AG09319 (cell line): Measurements from ENCODE around the gene NUDT19.
"Not testable (repeated sequence)": the region's sequence is repeated elsewhere in the genome, so short reads cannot be mapped to it uniquely, and the experiment has no call there.

Experiments
- DNase-seq: peaks from one replicate; pipeline ENCODE4 v3.0.0-alpha.2; 2010; ENCODE audit warnings: low read depth; ENCODE audit errors: extremely low read depth
- TF ChIP-seq, protein P1 (sequence below): IDR thresholded peaks from 2 replicates; pipeline ENCODE4 v1.5.1; 2011; ENCODE audit warnings: low read depth, mild to moderate bottlenecking, inconsistent platforms, low read length, moderate library complexity

NUDT19 gene

DNA sequence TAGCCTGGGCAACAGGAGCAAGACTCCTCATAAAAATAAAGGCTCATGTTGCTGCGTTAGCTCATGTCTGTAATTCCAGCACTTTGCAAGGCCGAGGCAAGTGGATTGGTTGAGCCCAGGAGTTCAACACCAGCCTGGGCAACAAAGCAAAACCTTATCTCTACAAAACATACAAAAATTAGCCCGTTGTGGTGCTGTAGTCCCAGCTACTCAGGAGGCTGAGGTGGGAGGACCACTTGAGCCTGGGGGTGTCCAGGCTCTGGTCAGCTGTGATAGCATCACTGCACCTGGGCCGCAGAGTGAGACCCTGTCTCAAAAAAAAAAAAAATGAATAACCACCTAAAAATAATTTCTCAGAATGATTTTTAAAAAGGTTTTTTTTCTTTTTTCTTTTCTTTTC, 3.9 kb upstream of the NUDT19 start:
- DNase-seq, result no peak
- TF ChIP-seq, protein P1, sequence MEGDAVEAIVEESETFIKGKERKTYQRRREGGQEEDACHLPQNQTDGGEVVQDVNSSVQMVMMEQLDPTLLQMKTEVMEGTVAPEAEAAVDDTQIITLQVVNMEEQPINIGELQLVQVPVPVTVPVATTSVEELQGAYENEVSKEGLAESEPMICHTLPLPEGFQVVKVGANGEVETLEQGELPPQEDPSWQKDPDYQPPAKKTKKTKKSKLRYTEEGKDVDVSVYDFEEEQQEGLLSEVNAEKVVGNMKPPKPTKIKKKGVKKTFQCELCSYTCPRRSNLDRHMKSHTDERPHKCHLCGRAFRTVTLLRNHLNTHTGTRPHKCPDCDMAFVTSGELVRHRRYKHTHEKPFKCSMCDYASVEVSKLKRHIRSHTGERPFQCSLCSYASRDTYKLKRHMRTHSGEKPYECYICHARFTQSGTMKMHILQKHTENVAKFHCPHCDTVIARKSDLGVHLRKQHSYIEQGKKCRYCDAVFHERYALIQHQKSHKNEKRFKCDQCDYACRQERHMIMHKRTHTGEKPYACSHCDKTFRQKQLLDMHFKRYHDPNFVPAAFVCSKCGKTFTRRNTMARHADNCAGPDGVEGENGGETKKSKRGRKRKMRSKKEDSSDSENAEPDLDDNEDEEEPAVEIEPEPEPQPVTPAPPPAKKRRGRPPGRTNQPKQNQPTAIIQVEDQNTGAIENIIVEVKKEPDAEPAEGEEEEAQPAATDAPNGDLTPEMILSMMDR, result no peak

DNA sequence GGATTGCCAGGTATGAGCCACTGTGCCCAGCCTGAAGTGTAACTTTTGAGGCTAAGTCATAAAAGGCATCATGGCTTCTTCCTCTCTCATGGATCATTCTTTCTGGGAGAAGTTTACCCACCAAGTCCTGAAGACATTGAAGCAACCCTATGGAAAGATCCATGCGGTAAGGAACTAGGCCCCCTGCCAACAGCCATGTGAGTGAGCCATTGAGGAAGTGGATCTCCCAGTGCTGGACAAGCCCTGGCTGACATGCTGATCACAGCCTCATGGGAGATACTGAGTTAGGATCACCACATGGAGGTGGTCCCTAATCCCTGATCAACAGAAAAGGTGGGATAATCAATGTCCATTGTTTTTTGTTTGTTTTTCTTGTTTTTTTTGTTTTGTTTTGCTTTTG, 3.3 kb upstream of the NUDT19 start:
- DNase-seq, result no peak

DNA sequence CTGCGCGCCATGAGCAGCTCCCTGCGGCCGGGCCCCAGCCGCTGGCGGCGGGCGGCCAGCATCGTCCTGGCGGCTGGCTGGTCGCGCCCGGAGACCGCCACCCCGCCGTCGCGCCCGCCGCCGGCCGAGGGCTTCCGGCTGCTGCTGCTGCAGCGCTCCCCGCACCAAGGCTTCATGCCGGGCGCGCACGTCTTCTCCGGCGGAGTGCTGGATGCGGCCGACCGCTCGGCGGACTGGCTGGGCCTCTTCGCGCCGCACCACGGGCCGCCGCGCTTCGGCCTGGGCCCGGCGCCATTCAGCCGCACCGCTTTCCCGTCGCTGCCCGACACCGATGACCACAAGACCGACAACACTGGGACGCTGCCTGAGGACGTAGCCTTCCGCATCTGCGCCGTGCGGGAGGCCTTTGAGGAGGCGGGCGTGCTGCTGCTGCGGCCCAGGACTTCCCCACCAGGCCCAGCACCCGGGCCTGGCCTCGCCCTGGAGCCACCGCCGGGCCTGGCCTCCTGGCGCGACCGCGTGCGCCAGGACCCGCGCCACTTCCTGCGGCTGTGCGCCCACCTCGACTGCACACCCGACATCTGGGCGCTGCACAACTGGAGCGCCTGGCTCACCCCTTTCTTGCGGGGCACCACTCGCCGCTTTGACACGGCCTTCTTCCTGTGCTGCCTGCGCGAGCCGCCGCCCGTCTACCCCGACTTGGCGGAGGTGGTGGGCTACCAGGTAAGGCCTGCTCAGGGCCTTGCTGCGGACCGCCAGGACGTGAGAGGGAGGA, 518 bp downstream of the NUDT19 start:
- TF ChIP-seq, protein P1, result no peak
- peak; percentile 22 for DNase-seq

More for the DNA sequence above, 3.3 kb upstream of the NUDT19 start:
- TF ChIP-seq, protein P1, result no peak

DNA sequence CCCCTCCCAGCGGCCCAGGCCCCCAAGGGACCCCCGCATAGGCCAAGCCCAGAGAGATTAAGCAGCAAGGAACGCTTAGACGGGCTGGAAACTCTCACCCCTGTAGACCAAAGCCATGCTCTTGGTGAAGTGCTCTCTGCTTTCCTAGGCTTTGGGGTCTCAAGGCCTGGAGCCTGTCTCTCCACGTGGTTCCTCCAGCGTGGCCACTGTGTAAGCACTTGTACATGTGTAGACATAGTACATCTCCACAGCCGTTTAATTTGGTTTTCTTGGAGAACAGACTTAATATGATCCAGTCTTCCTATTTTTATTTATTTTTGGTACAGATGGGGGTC, 1.1 kb downstream of the NUDT19 start:
- no peak for DNase-seq
- TF ChIP-seq, protein P1, result no peak

DNA sequence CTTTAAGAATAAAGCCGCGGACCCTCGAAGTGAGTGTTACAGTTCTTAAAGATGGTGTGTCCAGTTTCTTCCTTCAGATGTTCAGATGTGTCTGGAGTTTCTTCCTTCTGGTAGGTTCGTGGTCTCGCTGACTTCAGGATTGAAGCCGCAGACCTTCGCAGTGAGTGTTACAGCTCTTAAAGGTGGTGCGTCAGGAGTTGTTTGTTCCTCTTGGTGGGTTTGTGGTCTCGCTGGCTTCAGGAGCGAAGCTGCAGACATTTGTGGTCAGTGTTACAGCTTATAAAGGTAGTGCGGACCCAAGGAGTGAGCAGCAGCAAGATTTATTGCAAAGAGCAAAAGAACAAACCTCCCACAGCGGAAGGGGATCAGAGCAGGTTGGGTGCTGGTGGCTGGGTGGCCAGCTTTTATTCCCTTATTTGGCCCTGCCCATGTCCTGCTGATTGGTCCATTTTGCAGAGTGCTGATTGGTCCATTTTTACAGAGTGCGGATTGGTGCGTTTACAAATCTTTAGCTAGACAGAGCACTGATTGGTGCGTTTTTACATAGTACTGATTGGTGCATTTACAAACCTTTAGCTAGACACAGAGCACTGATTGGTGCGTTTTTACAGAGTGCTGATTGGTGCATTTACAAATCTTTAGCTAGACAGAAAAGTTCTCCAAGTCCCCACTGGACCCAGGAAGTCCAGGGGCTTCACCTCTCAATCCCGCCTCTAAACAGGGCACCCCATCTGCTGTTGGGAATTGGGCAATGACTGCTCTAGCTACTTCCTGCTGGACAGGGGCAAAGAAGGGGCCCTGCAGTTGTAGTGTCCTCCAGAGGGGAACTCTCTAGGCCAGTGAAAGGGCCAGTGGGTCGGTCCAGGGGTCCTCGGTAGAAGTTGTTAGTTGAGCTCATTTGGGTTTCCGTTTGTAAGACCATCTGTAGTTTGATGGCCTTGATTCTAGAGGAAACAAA, 1.8 kb downstream of the NUDT19 start:
- not testable (repeated sequence) for DNase-seq

DNA sequence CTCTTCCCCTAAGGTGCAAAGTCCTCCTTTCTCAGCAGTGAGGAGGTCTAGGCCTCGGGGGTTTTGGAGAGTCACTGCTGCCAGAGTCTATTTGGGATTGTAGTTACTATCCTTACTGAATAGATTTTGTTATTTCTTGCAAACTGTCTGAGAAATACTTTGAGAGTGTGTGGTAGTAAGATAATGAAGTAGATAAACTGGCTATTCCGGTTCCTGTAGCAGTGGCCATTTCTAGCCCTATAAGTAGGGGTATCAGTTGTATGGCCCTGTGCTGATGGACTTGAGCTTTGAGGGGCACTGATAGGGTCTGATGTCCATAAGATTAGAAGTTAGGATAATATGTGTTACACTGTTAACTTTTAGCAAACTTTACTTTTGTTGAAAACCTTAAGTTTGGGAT, 2.7 kb downstream of the NUDT19 start:
- not testable (repeated sequence) for DNase-seq

DNA sequence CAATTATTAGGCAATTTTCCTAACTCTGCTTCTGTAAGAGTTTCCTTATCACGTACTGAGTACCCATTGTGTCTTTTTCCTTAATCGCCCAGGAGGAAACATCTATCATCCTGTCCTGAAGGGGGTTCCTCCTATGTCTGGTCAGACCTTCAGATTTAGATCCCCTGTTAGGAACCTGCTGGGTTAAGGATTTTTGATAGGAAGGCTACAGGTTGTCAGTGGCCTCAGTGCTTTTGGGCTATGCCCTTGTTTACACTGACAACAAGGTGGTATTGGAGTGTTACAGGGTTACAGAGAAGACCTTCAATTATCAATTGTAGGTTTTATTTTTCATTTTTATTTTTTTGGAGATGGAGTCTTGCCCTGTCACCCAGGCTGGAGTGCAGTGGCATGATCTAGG, 3.2 kb downstream of the NUDT19 start:
- not testable (repeated sequence) for DNase-seq

DNA sequence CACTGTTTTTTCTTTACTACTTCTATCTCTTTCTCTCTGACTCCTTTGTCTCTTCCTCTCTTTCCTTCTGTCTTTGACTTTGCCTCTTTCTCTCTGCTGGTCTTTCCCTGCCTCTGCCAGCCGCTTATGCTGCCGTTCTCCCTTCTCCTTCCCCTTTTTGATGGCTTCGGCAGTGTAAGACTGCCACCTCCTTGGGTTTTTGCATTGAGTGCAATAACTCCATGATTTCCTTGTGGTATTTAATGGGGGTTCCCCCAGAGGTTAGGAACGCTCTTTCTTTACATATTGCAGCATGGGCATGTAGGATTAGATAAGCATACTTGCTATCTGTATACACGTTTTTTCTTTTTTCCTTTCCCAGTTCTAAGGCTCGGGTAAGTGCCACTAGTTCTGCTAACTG, 3.9 kb downstream of the NUDT19 start:
- DNase-seq, result not testable (repeated sequence)

DNA sequence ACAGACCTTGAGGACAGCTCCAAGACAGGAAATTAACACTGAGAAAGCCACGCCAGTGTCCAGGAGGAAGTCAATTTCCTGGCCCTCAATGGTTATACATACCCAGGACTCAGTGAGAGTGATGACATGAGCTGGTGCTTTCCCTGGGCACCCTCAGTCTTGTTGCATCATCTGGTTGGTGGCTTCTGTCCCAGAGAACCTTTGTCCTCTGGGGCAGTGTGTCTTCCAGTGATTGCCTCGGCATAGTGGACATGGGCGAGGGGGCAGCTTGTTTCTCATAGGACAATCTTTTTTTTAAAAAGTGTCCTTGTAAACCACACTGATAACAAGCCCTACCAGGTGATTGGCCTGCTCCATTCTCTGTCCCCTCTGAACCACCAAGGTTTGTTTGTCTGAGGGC, 5.2 kb downstream of the NUDT19 start:
- DNase-seq, result not testable (repeated sequence)

DNA sequence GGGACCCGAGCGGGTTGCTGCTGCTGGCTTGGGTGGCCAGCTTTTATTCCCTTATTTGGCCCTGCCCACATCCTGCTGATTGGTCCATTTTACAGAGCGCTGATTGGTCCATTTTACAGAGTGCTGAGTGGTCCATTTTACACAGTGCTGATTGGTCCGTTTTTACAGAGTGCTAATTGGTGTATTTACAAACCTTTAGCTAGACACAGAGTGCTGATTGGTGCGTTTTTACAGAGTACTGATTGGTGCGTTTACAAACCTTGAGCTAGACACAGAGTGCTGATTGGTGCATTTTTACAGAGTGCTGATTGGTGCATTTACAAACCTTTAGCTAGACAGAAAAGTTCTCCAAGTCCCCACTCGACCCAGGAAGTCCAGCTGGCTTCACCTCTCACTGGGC, 8.5 kb downstream of the NUDT19 start:
- not testable (repeated sequence) for DNase-seq
